SK-N-SH (cell line): ENCODE measurements around the gene CSTF3. TPM values are rescaled to one million over a fixed set of nuclear protein-coding genes. Genes with fewer than 3 reads are reported as not detected.
A peak's percentile ranks its signal among the peaks of the same experiment; 100 is the strongest.

Experiments
- CTCF ChIA-PET: fragments of 300-600, 350-600 bp; formaldehyde crosslinking; extraction: SDS; loops from one replicate; lab custom pipeline; 2021; lab: Yijun Ruan, JAX
- POLR2A ChIA-PET: fragments of 350-600 bp; sonication (Branson Sonifier 250); formaldehyde crosslinking; extraction: SDS; loops from one replicate; lab custom pipeline; 2020; ENCODE audit warnings: antibody characterized with exemption, inconsistent platforms; lab: Yijun Ruan, JAX
- DNase-seq: peaks from one replicate; pipeline ENCODE4 v3.0.0; 2012
- H2AFZ ChIP-seq: fragments of 200-600 bp; sonication (generic); 2 replicates; pipeline ENCODE4 v1.8.1; 2016; ENCODE audit warnings: antibody characterized with exemption, mild to moderate bottlenecking, low read depth
- H3F3A ChIP-seq: fragments of 200-600 bp; sonication (generic); replicated peaks from 2 replicates; pipeline ENCODE3; 2016; ENCODE audit warnings: antibody characterized with exemption, mild to moderate bottlenecking; ENCODE audit not compliant: insufficient read depth
- H3K27ac ChIP-seq, 2 experiments: fragments of 200-500 bp in 1 of 2; fragments of 200-600 bp in 1 of 2; sonication (Bioruptor generic) in 1 of 2; sonication (generic), shearing (Covaris generic) in 1 of 2; 2 replicates each; pipeline versions ENCODE4 v1.5.1 to v1.6.1; 2014 to 2016; ENCODE audit warnings: low read depth in 2 of 2, inconsistent platforms in 1 of 2, low read length in 1 of 2, mild to moderate bottlenecking in 1 of 2, mixed read lengths in 1 of 2
- H3K27me3 ChIP-seq: fragments of 200-600 bp; sonication (generic), shearing (Covaris generic); 2 replicates; pipeline ENCODE4 v1.6.1; 2016; ENCODE audit warnings: mixed run types; ENCODE audit not compliant: insufficient read depth
- H3K36me3 ChIP-seq, 2 experiments: fragments of 200-500 bp in 1 of 2; fragments of 200-600 bp in 1 of 2; sonication (Bioruptor generic) in 1 of 2; sonication (generic) in 1 of 2; replicated peaks in 1 of 2; 2 replicates each; pipeline versions ENCODE3 to v1.5.1; 2014 to 2016; ENCODE audit warnings: low read length in 1 of 2, mild to moderate bottlenecking in 1 of 2; ENCODE audit not compliant: insufficient read depth in 2 of 2, control insufficient read depth in 1 of 2
- H3K4me1 ChIP-seq, 2 experiments: fragments of 200-500 bp in 1 of 2; fragments of 200-600 bp in 1 of 2; sonication (Bioruptor generic) in 1 of 2; sonication (generic), shearing (Covaris generic) in 1 of 2; 2 replicates each; pipeline versions ENCODE4 v1.5.1 to v1.6.1; 2014 to 2016; ENCODE audit warnings: low read depth in 1 of 2, low read length in 1 of 2, mixed run types in 1 of 2; ENCODE audit not compliant: insufficient read depth in 2 of 2, control insufficient read depth in 1 of 2
- H3K4me2 ChIP-seq: fragments of 200-600 bp; sonication (generic), shearing (Covaris generic); 2 replicates; pipeline ENCODE4 v1.6.1; 2017; ENCODE audit warnings: mixed run types
- H3K4me3 ChIP-seq, 2 experiments: fragments of 200-500 bp in 1 of 2; fragments of 200-600 bp in 1 of 2; sonication (Bioruptor generic) in 1 of 2; sonication (generic), shearing (Covaris generic) in 1 of 2; 2 replicates each; pipeline versions ENCODE4 v1.5.1 to v1.8.1; 2014 to 2016; ENCODE audit warnings: low read depth in 2 of 2, inconsistent platforms in 1 of 2, low read length in 1 of 2, mild to moderate bottlenecking in 1 of 2, mixed read lengths in 1 of 2, moderate library complexity in 1 of 2
- H3K79me2 ChIP-seq: fragments of 200-600 bp; sonication (generic); 2 replicates; pipeline ENCODE4 v1.8.1; 2017; ENCODE audit warnings: mild to moderate bottlenecking; ENCODE audit not compliant: insufficient read depth
- H3K9ac ChIP-seq: fragments of 200-600 bp; sonication (generic); 2 replicates; pipeline ENCODE4 v1.6.1; 2017; ENCODE audit warnings: mixed run types
- H3K9me2 ChIP-seq: fragments of 200-600 bp; sonication (generic); 2 replicates; pipeline ENCODE4 v1.6.1; 2017; ENCODE audit warnings: mixed run types
- H3K9me3 ChIP-seq: fragments of 200-600 bp; sonication (generic); 2 replicates; pipeline ENCODE4 v1.6.1; 2017; ENCODE audit warnings: mixed run types, mild to moderate bottlenecking, moderate library complexity
- H4K20me1 ChIP-seq: fragments of 200-600 bp; sonication (generic); 2 replicates; pipeline ENCODE4 v1.6.1; 2017; ENCODE audit warnings: mild to moderate bottlenecking, mixed run types; ENCODE audit not compliant: insufficient read depth
- CHD2 ChIP-seq: fragments of 150-350 bp; IDR thresholded peaks from 2 replicates; pipeline ENCODE4 v1.6.1; 2018; ENCODE audit warnings: low read length; ENCODE audit not compliant: partially characterized antibody
- CTCF ChIP-seq: fragments of 200-600 bp; sonication (generic); IDR thresholded peaks from 2 replicates; pipeline ENCODE4 v1.6.1; 2017; ENCODE audit warnings: antibody characterized with exemption, mild to moderate bottlenecking, moderate library complexity
- FOSL2 ChIP-seq: IDR thresholded peaks from 2 replicates; pipeline ENCODE4 v1.4.0; 2012; ENCODE audit warnings: low read depth, mild to moderate bottlenecking, moderate library complexity, borderline replicate concordance
- MAX ChIP-seq: IDR thresholded peaks from 2 replicates; pipeline ENCODE4 v1.4.0; 2012; ENCODE audit warnings: low read depth
- MEF2A ChIP-seq: IDR thresholded peaks from 2 replicates; pipeline ENCODE4 v1.4.0; 2012; ENCODE audit warnings: low read depth, borderline replicate concordance
- RAD21 ChIP-seq: IDR thresholded peaks from 2 replicates; pipeline ENCODE4 v1.6.1; 2012; ENCODE audit warnings: mild to moderate bottlenecking, low read length
- RXRA ChIP-seq: IDR thresholded peaks from 2 replicates; pipeline ENCODE4 v1.4.0; 2012; ENCODE audit warnings: low read depth, mild to moderate bottlenecking, borderline replicate concordance
- SIN3A ChIP-seq: IDR thresholded peaks from 2 replicates; pipeline ENCODE4 v1.6.1; 2012; ENCODE audit warnings: low read depth, mild to moderate bottlenecking, low read length, moderate library complexity, borderline replicate concordance
- SMC3 ChIP-seq: IDR thresholded peaks from 2 replicates; pipeline ENCODE4 v1.6.1; 2012; ENCODE audit warnings: low read depth, low read length, improper control_type of control experiment
- USF2 ChIP-seq: fragments of 150-350 bp; IDR thresholded peaks from 2 replicates; pipeline ENCODE4 v1.6.1; 2017; ENCODE audit warnings: antibody characterized with exemption, low read length, low read depth, borderline replicate concordance
- ZBTB33 ChIP-seq: IDR thresholded peaks from 2 replicates; pipeline ENCODE4 v1.4.0; 2012; ENCODE audit warnings: low read depth, borderline replicate concordance
- WGBS: methylation state at CpG from one replicate; pipeline ENCODE4 v1.1.6; 2017; ENCODE audit warnings: low lambda C conversion rate; 5-methylcytosine and 5-hydroxymethylcytosine counted together
- polyA plus RNA-seq, 3 experiments: library from polyadenylated mRNA; depleted of rRNA; stranded (reverse); fragments of >200 nt; gene quantifications; 2 replicates each; pipeline ENCODE4 v1.2.3, GENCODE V29; 2012

Gene CSTF3
- polyA plus RNA-seq, 1 of the 3 experiments (the other 2 are of a cell fraction), result 26.3 TPM

GRCh38 chr11:33067294-33067693 is 94.0 kb downstream of the CSTF3 start (continued):
- TF ChIP-seq RXRA, result no peak
- TF ChIP-seq MAX, result no peak
- TF ChIP-seq, all 33 proteins: peak for 0

- Histone ChIP-seq H3K79me2 (no peaks in the 10 kb centered on the region), H3K36me3 (peaks cover 23 to 38% of the 10 kb centered on the region in 2 experiments), H2AFZ (no peak overlapping the region), H3F3A (peaks cover 14% of the 10 kb centered on the region), H4K20me1 (no peaks in the 10 kb centered on the region), H3K9me3 (no peaks in the 10 kb centered on the region), H3K9me2 (no peaks in the 10 kb centered on the region), H3K4me3 (no peak overlapping the region; a peak in 1 of 4 replicates), H3K27ac (no peak overlapping the region), H3K9ac (no peak overlapping the region), H3K4me2 (no peak overlapping the region), H3K27me3 (no peaks in the 10 kb centered on the region), H3K4me1 (peaks cover 9 to 37% of the 10 kb centered on the region in 2 experiments; a peak in 3 of 4 replicates)
- peak; percentile 74 for DNase-seq
- ChIA-PET CTCF (interaction anchor here (0.5 to 5.1 kb wide), 59 partner anchors 8 to 261 kb away, joined by 3 to 42 read pairs (median 4); partner anchors contain the start of genes DEPDC7 and TCP11L1), POLR2A (interaction anchor here (1.0 kb wide), 1 partner anchor 26 kb away, joined by 3 read pairs; the partner anchor contains the start of gene TCP11L1)
- no peak for TF ChIP-seq FOSL2
- no peak for TF ChIP-seq USF2
- TF ChIP-seq MEF2A, result no peak
- TF ChIP-seq SIN3A, result no peak
- no peak for TF ChIP-seq RXRA
- TF ChIP-seq ZBTB33, result no peak
- peak; percentile 93 for TF ChIP-seq CTCF
- peak; percentile 95 for TF ChIP-seq RAD21
- TF ChIP-seq SMC3, result peak; percentile 98
- peak; percentile 49 for TF ChIP-seq CHD2
- 68% methylated on average over 21 of the region's 22 CpGs for whole genome bisulfite sequencing
Observed at GRCh38 chr11:33065445-33066178, 95.7 kb downstream of the CSTF3 start.
